ENCODE results near the gene ASAP3.

- TF ChIP-seq CTCF (IDR thresholded peaks at IDR 0.05) = no peak
- no peak for TF ChIP-seq EZH2 (IDR thresholded peaks at IDR 0.05)
- no peak for TF ChIP-seq EZH2phosphoT487 (IDR thresholded peaks at IDR 0.05)
Measured at GRCh38 chr1:23461050-23461449, 22.9 kb downstream of the ASAP3 start.

All from neural progenitor cell (in vitro differentiated cells).